MM.1S (cell line): ENCODE data around the gene KAT7.

Source experiments
- DNase-seq: peaks from one replicate; pipeline ENCODE4 v3.0.0-alpha.2; 2015
- H2AFZ ChIP-seq: fragments of 300-600 bp; sonication (generic); 2 replicates; pipeline ENCODE4 v1.6.0; 2016; ENCODE audit warnings: antibody characterized with exemption, low read length
- H3F3A ChIP-seq: fragments of 300-600 bp; sonication (generic); 2 replicates; pipeline ENCODE4 v1.6.1; 2016; ENCODE audit warnings: mild to moderate bottlenecking, antibody characterized with exemption, low read length, moderate library complexity, mixed read lengths; ENCODE audit not compliant: insufficient read depth
- H3K27ac ChIP-seq: fragments of 300-600 bp; sonication (generic); 2 replicates; pipeline ENCODE4 v1.5.1; 2016; ENCODE audit warnings: mild to moderate bottlenecking, low read length
- H3K27me3 ChIP-seq: fragments of 300-600 bp; sonication (generic); replicated peaks from 2 replicates; pipeline ENCODE4 v1.6.0; 2016; ENCODE audit warnings: low read length; ENCODE audit not compliant: insufficient read depth
- H3K36me3 ChIP-seq: fragments of 300-600 bp; sonication (generic); replicated peaks from 2 replicates; pipeline ENCODE4 v1.6.1; 2016; ENCODE audit warnings: mild to moderate bottlenecking, low read length, mixed read lengths; ENCODE audit not compliant: insufficient read depth
- H3K4me1 ChIP-seq: fragments of 300-600 bp; sonication (generic); 2 replicates; pipeline ENCODE4 v1.6.1; 2016; ENCODE audit warnings: low read length, mixed read lengths
- H3K4me2 ChIP-seq: fragments of 300-600 bp; sonication (generic); 2 replicates; pipeline ENCODE4 v1.6.0; 2016; ENCODE audit warnings: low read depth, low read length
- H3K4me3 ChIP-seq: fragments of 300-600 bp; sonication (generic); 2 replicates; pipeline ENCODE4 v1.5.1; 2016; ENCODE audit warnings: low read length, mixed read lengths
- H3K79me2 ChIP-seq: fragments of 300-600 bp; sonication (generic); 2 replicates; pipeline ENCODE4 v1.6.1; 2016; ENCODE audit warnings: mixed run types, low read length, mixed read lengths
- H3K9ac ChIP-seq: fragments of 300-600 bp; sonication (generic); 2 replicates; pipeline ENCODE4 v1.6.1; 2016; ENCODE audit warnings: low read length, mixed read lengths
- H3K9me2 ChIP-seq: fragments of 300-600 bp; sonication (generic); replicated peaks from 2 replicates; pipeline ENCODE4 v1.6.1; 2016; ENCODE audit warnings: mild to moderate bottlenecking, low read length, mixed read lengths; ENCODE audit not compliant: insufficient read depth
- H3K9me3 ChIP-seq: fragments of 300-600 bp; sonication (generic); replicated peaks from 2 replicates; pipeline ENCODE4 v1.6.1; 2016; ENCODE audit warnings: mild to moderate bottlenecking, low read length, mixed read lengths; ENCODE audit not compliant: insufficient read depth
- H4K20me1 ChIP-seq: fragments of 300-600 bp; sonication (generic); 2 replicates; pipeline ENCODE4 v1.6.1; 2016; ENCODE audit warnings: mild to moderate bottlenecking, low read length, moderate library complexity, mixed read lengths; ENCODE audit not compliant: insufficient read depth
- CTCF ChIP-seq: fragments of 300-600 bp; sonication (generic); IDR thresholded peaks from 2 replicates; pipeline ENCODE4 v1.5.1; 2016; ENCODE audit warnings: antibody characterized with exemption, low read length, mixed read lengths
- EZH2 ChIP-seq: fragments of 300-600 bp; sonication (generic); optimal IDR thresholded peaks from 2 replicates; pipeline ENCODE3; 2017; ENCODE audit warnings: low read depth, mild to moderate bottlenecking, antibody characterized with exemption, low read length, mixed read lengths
- EZH2phosphoT487 ChIP-seq: fragments of 300-600 bp; sonication (generic); IDR thresholded peaks from 2 replicates; pipeline ENCODE4 v1.6.1; 2018; ENCODE audit warnings: antibody characterized with exemption, low read length

KAT7 gene

GRCh38 chr17:49834118-49834743 lies 45.8 kb downstream of the KAT7 start:
- TF ChIP-seq EZH2 (no peak), CTCF (no peak), EZH2phosphoT487 (no peak)
- Histone ChIP-seq H3K27ac (no peak overlapping the region), H3K4me3 (no peak overlapping the region), H3K36me3 (peaks cover 5% of the 10 kb centered on the region), H3K4me2 (no peak overlapping the region), H3K27me3 (no peaks in the 10 kb centered on the region), H3K9me2 (no peaks in the 10 kb centered on the region), H3K4me1 (no peaks in the 10 kb centered on the region), H4K20me1 (no peaks in the 10 kb centered on the region), H3K79me2 (no peaks in the 10 kb centered on the region), H2AFZ (no peak overlapping the region), H3K9me3 (no peaks in the 10 kb centered on the region), H3F3A (no peaks in the 10 kb centered on the region), H3K9ac (no peak overlapping the region)
- DNase-seq = no peak

GRCh38 chr17:49835472-49835871 lies 47.0 kb downstream of the KAT7 start:
- H3K79me2 ChIP-seq = no peaks in the 10 kb centered on the region
- no peak overlapping the region for H2AFZ ChIP-seq
- TF ChIP-seq EZH2 (no peak), CTCF (no peak), EZH2phosphoT487 (no peak)
- H3K27me3 ChIP-seq = no peaks in the 10 kb centered on the region
- no peak overlapping the region for H3K27ac ChIP-seq
- no peaks in the 10 kb centered on the region for H3F3A ChIP-seq
- no peaks in the 10 kb centered on the region for H4K20me1 ChIP-seq
- no peak overlapping the region for H3K4me2 ChIP-seq
- H3K9me2 ChIP-seq = no peaks in the 10 kb centered on the region
- H3K4me3 ChIP-seq = no peak overlapping the region
- H3K9ac ChIP-seq = no peak overlapping the region
- no peak for DNase-seq
- no peaks in the 10 kb centered on the region for H3K4me1 ChIP-seq
- no peaks in the 10 kb centered on the region for H3K9me3 ChIP-seq
- peaks cover 4% of the 10 kb centered on the region for H3K36me3 ChIP-seq

- H3K4me3 ChIP-seq = no peak overlapping the region
- H3K4me2 ChIP-seq = no peak overlapping the region
- TF ChIP-seq EZH2phosphoT487 (no peak), CTCF (no peak), EZH2 (no peak)
- no peak overlapping the region for H3K9ac ChIP-seq
- H4K20me1 ChIP-seq = no peaks in the 10 kb centered on the region
- H3K36me3 ChIP-seq = peaks cover 4% of the 10 kb centered on the region; the same call in 1 of the 2 replicates
- no peaks in the 10 kb centered on the region for H3K9me2 ChIP-seq
- no peaks in the 10 kb centered on the region for H3K79me2 ChIP-seq
- no peaks in the 10 kb centered on the region for H3K4me1 ChIP-seq
- no peak overlapping the region for H2AFZ ChIP-seq
- H3K9me3 ChIP-seq = no peaks in the 10 kb centered on the region
- no peaks in the 10 kb centered on the region for H3K27me3 ChIP-seq
- H3F3A ChIP-seq = no peaks in the 10 kb centered on the region
- H3K27ac ChIP-seq = no peak overlapping the region
- no peak for DNase-seq
Measured at GRCh38 chr17:49836111-49837030, 47.9 kb downstream of the KAT7 start.
